H9 (cell line): ENCODE measurements around the gene TCF4. TPM values are rescaled to one million over a fixed set of nuclear protein-coding genes. Genes with fewer than 3 reads are reported as not detected.

Experiments
- DNase-seq: peaks from one replicate; pipeline ENCODE4 v3.0.0-alpha.2; 2017
- H2AFZ ChIP-seq: one replicate; pipeline ENCODE4 v1.6.1; 2013; ENCODE audit warnings: mild to moderate bottlenecking, low read length, control low read depth, moderate library complexity
- H2AK5ac ChIP-seq: 2 replicates; pipeline ENCODE4 v1.6.1; 2013; ENCODE audit warnings: low read length, control low read depth, mixed read lengths; ENCODE audit not compliant: insufficient read length
- H2BK120ac ChIP-seq: one replicate; pipeline ENCODE4 v1.6.1; 2013; ENCODE audit warnings: low read depth, mild to moderate bottlenecking, low read length, control low read depth, inconsistent platforms; ENCODE audit not compliant: poor library complexity, severe bottlenecking
- H2BK12ac ChIP-seq: 2 replicates; pipeline ENCODE4 v1.6.1; 2013; ENCODE audit warnings: low read length, control low read depth, mixed read lengths, low read depth; ENCODE audit not compliant: insufficient read length
- H2BK15ac ChIP-seq: 2 replicates; pipeline ENCODE4 v1.6.1; 2013; ENCODE audit warnings: low read depth, low read length, control low read depth
- H2BK20ac ChIP-seq: one replicate; pipeline ENCODE4 v1.6.1; 2013; ENCODE audit warnings: low read depth, mild to moderate bottlenecking, low read length, control low read depth, inconsistent platforms; ENCODE audit not compliant: poor library complexity, severe bottlenecking
- H2BK5ac ChIP-seq: 2 replicates; pipeline ENCODE4 v1.6.1; 2013; ENCODE audit warnings: low read length, control low read depth, mixed read lengths; ENCODE audit not compliant: insufficient read length
- H3K14ac ChIP-seq: 2 replicates; pipeline ENCODE4 v1.6.1; 2013; ENCODE audit warnings: low read length, control low read depth; ENCODE audit not compliant: insufficient read depth
- H3K18ac ChIP-seq: 2 replicates; pipeline ENCODE4 v1.6.1; 2013; ENCODE audit warnings: low read depth, mild to moderate bottlenecking, mixed read lengths, low read length, control low read depth; ENCODE audit not compliant: insufficient read length
- H3K23ac ChIP-seq: 2 replicates; pipeline ENCODE4 v1.6.1; 2013; ENCODE audit warnings: low read length, control low read depth, mixed read lengths, low read depth; ENCODE audit not compliant: insufficient read length
- H3K23me2 ChIP-seq: 2 replicates; pipeline ENCODE4 v1.6.1; 2013; ENCODE audit warnings: low read depth, mild to moderate bottlenecking, mixed read lengths, low read length, control low read depth; ENCODE audit not compliant: insufficient read length, poor library complexity, severe bottlenecking
- H3K27ac ChIP-seq: 2 replicates; pipeline ENCODE4 v1.5.1; 2013; ENCODE audit warnings: low read length, control low read depth, mixed read lengths, low read depth; ENCODE audit not compliant: insufficient read length
- H3K27me3 ChIP-seq: 2 replicates; pipeline ENCODE4 v1.6.1; 2013; ENCODE audit warnings: low read length, control low read depth, inconsistent platforms; ENCODE audit not compliant: insufficient read depth
- H3K4ac ChIP-seq: 2 replicates; pipeline ENCODE4 v1.6.1; 2013; ENCODE audit warnings: low read depth, mild to moderate bottlenecking, control low read depth, inconsistent platforms, low read length, moderate library complexity
- H3K4me1 ChIP-seq: 2 replicates; pipeline ENCODE4 v1.6.1; 2013; ENCODE audit warnings: low read length, control low read depth, inconsistent platforms; ENCODE audit not compliant: insufficient read depth
- H3K4me2 ChIP-seq: 2 replicates; pipeline ENCODE4 v1.6.1; 2013; ENCODE audit warnings: low read length, control low read depth, mixed read lengths; ENCODE audit not compliant: insufficient read length, insufficient read depth
- H3K56ac ChIP-seq: 2 replicates; pipeline ENCODE4 v1.6.1; 2013; ENCODE audit warnings: low read depth, mild to moderate bottlenecking, mixed read lengths, low read length, control low read depth; ENCODE audit not compliant: insufficient read length
- H3K79me1 ChIP-seq: 2 replicates; pipeline ENCODE4 v1.6.1; 2013; ENCODE audit warnings: low read depth, mild to moderate bottlenecking, moderate library complexity, low read length, control low read depth, inconsistent platforms; ENCODE audit not compliant: insufficient read depth, poor library complexity, severe bottlenecking
- H3K79me2 ChIP-seq: 2 replicates; pipeline ENCODE4 v1.6.1; 2013; ENCODE audit warnings: low read length, control low read depth, inconsistent platforms; ENCODE audit not compliant: insufficient read depth
- H3K9ac ChIP-seq: 2 replicates; pipeline ENCODE4 v1.6.1; 2013; ENCODE audit warnings: low read length, control low read depth, mixed read lengths; ENCODE audit not compliant: insufficient read length; ENCODE audit errors: extremely low read depth
- H3K9me3 ChIP-seq: one replicate; pipeline ENCODE4 v1.6.1; 2013; ENCODE audit warnings: low read depth, low read length, inconsistent platforms; ENCODE audit not compliant: control insufficient read depth
- H3T11ph ChIP-seq: one replicate; pipeline ENCODE4 v1.6.1; 2013; ENCODE audit warnings: mild to moderate bottlenecking, low read length, control low read depth, inconsistent platforms
- H4K20me1 ChIP-seq: one replicate; pipeline ENCODE4 v1.6.1; 2013; ENCODE audit not compliant: control insufficient read depth, insufficient read length, insufficient read depth
- H4K5ac ChIP-seq: 2 replicates; pipeline ENCODE4 v1.6.1; 2013; ENCODE audit warnings: low read depth, mild to moderate bottlenecking, mixed read lengths, low read length, control low read depth; ENCODE audit not compliant: insufficient read length
- H4K8ac ChIP-seq: replicated peaks from 2 replicates; pipeline ENCODE4 v1.6.1; 2013; ENCODE audit warnings: low read length, control low read depth, mixed read lengths, low read depth; ENCODE audit not compliant: insufficient read length
- H4K91ac ChIP-seq: 2 replicates; pipeline ENCODE4 v1.6.1; 2013; ENCODE audit warnings: low read depth, mild to moderate bottlenecking, moderate library complexity, mixed read lengths, low read length, control low read depth; ENCODE audit not compliant: insufficient read length
- H3K27ac Mint-ChIP-seq, 3 experiments: 2 replicates in 2 of 3; 3 replicates in 1 of 3; pipeline ENCODE4 v1.8.0; 2020 to 2021; ENCODE audit warnings: mixed read lengths in 3 of 3, mild to moderate bottlenecking in 1 of 3, moderate library complexity in 1 of 3
- H3K27me3 Mint-ChIP-seq: 2 replicates; pipeline ENCODE4 v1.8.0; 2021; ENCODE audit warnings: low read depth, mild to moderate bottlenecking, moderate library complexity, mixed read lengths
- H3K36me3 Mint-ChIP-seq, 3 experiments: 2 replicates in 2 of 3; 3 replicates in 1 of 3; pipeline ENCODE4 v1.8.0; 2020 to 2021; ENCODE audit warnings: low read depth in 3 of 3, mixed read lengths in 3 of 3; ENCODE audit not compliant: insufficient read depth in 1 of 3
- H3K4me1 Mint-ChIP-seq, 2 experiments: 2 replicates each; pipeline ENCODE4 v1.8.0; 2020; ENCODE audit warnings: mixed read lengths in 2 of 2
- H3K4me3 Mint-ChIP-seq, 2 experiments: 2 replicates in 1 of 2; 3 replicates in 1 of 2; pipeline ENCODE4 v1.8.0; 2020 to 2021; ENCODE audit warnings: mild to moderate bottlenecking in 2 of 2, mixed read lengths in 2 of 2, moderate library complexity in 1 of 2
- H3K9me3 Mint-ChIP-seq, 2 experiments: 2 replicates in 1 of 2; 3 replicates in 1 of 2; pipeline ENCODE4 v1.8.0; 2020; ENCODE audit warnings: mild to moderate bottlenecking in 2 of 2, mixed read lengths in 2 of 2, moderate library complexity in 1 of 2
- WGBS: extraction: QIAGEN DNeasy Blood & Tissue Kit; methylation state at CpG from one replicate; pipeline ENCODE4 v1.1.7; 2013; ENCODE audit warnings: missing lambda C conversion rate, low lambda C conversion rate, mixed read lengths; ENCODE audit not compliant: insufficient read length; ENCODE audit errors: extremely low coverage; 5-methylcytosine and 5-hydroxymethylcytosine counted together
- total RNA-seq: library from RNA; stranded (reverse); gene quantifications from 2 replicates; pipeline ENCODE4 v1.2.1, GENCODE V29; 2021
- TF ChIP-seq, protein P1 (sequence below): fragments of 200-600 bp; sonication (generic); conservative IDR thresholded peaks from 3 replicates; pipeline ENCODE4 v1.8.0; 2021; ENCODE audit warnings: antibody characterized with exemption, mild to moderate bottlenecking

TCF4 gene
- total RNA-seq, 1 experiment from 2014 or later, result 99.4 TPM

DNA sequence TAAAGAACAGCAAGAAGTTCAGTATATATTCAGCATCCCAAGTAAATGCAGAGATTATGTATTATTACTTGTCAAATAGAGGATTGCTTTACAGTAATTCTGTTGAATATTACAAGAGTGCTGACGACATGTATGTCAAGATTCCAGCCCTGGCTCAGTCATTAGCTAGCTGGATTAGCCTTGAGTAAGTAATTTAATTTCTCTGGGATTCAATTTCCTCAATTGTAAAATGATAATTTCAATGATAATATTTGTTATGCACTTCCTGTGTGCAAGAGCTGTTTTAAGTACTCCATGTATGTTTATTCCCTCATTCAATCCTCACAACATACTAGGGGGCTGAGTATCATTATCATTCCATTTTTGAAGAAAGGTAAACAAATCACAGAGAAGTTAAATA lies 44.0 kb downstream of the TCF4 start:
- no peaks in the 10 kb centered on the region for H3K9me3 ChIP-seq

More for the DNA sequence above, 44.0 kb downstream of the TCF4 start:
- no peak overlapping the region for H3K18ac ChIP-seq
- WGBS, result no CpG with 5 or more reads among the region's 1 CpG
- peak overlapping the region in 1 of 3 experiments; percentile 19; a peak in 1 of 7 replicates for H3K27ac Mint-ChIP-seq
- H4K20me1 ChIP-seq, result no peaks in the 10 kb centered on the region
- no peak overlapping the region for H3K4me2 ChIP-seq
- no peaks in the 10 kb centered on the region for H3K23me2 ChIP-seq
- H3K36me3 Mint-ChIP-seq, result peaks cover 0 to 5% (median 0%) of the 10 kb centered on the region in 3 experiments; a peak in 1 of 7 replicates
- H4K91ac ChIP-seq, result no peak overlapping the region
- TF ChIP-seq, protein P1, sequence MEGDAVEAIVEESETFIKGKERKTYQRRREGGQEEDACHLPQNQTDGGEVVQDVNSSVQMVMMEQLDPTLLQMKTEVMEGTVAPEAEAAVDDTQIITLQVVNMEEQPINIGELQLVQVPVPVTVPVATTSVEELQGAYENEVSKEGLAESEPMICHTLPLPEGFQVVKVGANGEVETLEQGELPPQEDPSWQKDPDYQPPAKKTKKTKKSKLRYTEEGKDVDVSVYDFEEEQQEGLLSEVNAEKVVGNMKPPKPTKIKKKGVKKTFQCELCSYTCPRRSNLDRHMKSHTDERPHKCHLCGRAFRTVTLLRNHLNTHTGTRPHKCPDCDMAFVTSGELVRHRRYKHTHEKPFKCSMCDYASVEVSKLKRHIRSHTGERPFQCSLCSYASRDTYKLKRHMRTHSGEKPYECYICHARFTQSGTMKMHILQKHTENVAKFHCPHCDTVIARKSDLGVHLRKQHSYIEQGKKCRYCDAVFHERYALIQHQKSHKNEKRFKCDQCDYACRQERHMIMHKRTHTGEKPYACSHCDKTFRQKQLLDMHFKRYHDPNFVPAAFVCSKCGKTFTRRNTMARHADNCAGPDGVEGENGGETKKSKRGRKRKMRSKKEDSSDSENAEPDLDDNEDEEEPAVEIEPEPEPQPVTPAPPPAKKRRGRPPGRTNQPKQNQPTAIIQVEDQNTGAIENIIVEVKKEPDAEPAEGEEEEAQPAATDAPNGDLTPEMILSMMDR, result no peak
- H3K14ac ChIP-seq, result no peak overlapping the region
- H2AK5ac ChIP-seq, result no peak overlapping the region
- no peak overlapping the region for H2BK20ac ChIP-seq
- H3K4me1 ChIP-seq, result peaks cover 5% of the 10 kb centered on the region; the same call in 1 of the 2 replicates
- no peak overlapping the region for H2AFZ ChIP-seq
- no peak overlapping the region for H4K5ac ChIP-seq
- no peak for DNase-seq
- peaks cover 48 to 53% of the 10 kb centered on the region in 2 experiments for H3K4me1 Mint-ChIP-seq
- H3K4ac ChIP-seq, result no peak overlapping the region
- H3K79me1 ChIP-seq, result peaks cover 3% of the 10 kb centered on the region
- no peak overlapping the region for H2BK5ac ChIP-seq
- H3K9me3 Mint-ChIP-seq, result no peaks in the 10 kb centered on the region
- H3K23ac ChIP-seq, result no peak overlapping the region
- no peak overlapping the region for H3K9ac ChIP-seq
- H3K56ac ChIP-seq, result no peak overlapping the region
- no peak overlapping the region for H2BK120ac ChIP-seq
- no peaks in the 10 kb centered on the region for H3K27me3 ChIP-seq
- no peak overlapping the region for H3K27ac ChIP-seq
- no peak overlapping the region for H3T11ph ChIP-seq
- H2BK12ac ChIP-seq, result no peak overlapping the region
- H3K4me3 Mint-ChIP-seq, result no peak overlapping the region
- H3K27me3 Mint-ChIP-seq, result no peaks in the 10 kb centered on the region
- no peak overlapping the region for H2BK15ac ChIP-seq
- H4K8ac ChIP-seq, result no peak overlapping the region
- H3K79me2 ChIP-seq, result peaks cover 8% of the 10 kb centered on the region; the same call in 1 of the 2 replicates
